Endothelial cell of umbilical vein (primary cell): ENCODE results near the gene ASMTL. TPM values are rescaled to one million over a fixed set of nuclear protein-coding genes. Genes with fewer than 3 reads are reported as not detected.

Experiments
- BruUV-seq: library from RNA; stranded (reverse); fragments of 400-500 nt; replicated peaks from 2 replicates; lab custom pipeline; 2021; lab: Mats Ljungman, UMichigan
- CTCF ChIA-PET: fragments of 300-600, 350-600 bp; sonication (Branson Sonifier 250); formaldehyde crosslinking; loops from one replicate; lab custom pipeline; 2021; ENCODE audit warnings: antibody characterized with exemption, inconsistent platforms; lab: Charles Lee
- POLR2A ChIA-PET: fragments of 300-600, 350-600 bp; sonication (Branson Sonifier 250); formaldehyde crosslinking; loops from one replicate; lab custom pipeline; 2021; ENCODE audit warnings: antibody characterized with exemption, inconsistent platforms; lab: Charles Lee
- DNase-seq: peaks from one replicate; pipeline ENCODE4 v3.0.0-alpha.2; 2011; ENCODE audit warnings: low read depth, low spot score
- FAIRE-seq: peaks from 2 replicates; lab custom pipeline; 2011; peaks lifted over from hg19 to GRCh38; lab: Jason Lieb, UNC
- H2AFZ ChIP-seq: 2 replicates; pipeline ENCODE4 v1.6.0; 2012; ENCODE audit warnings: low read depth, low read length, control low read depth, inconsistent platforms
- H3K27ac ChIP-seq: 2 replicates; pipeline ENCODE4 v1.5.1; 2011; ENCODE audit warnings: low read depth, mild to moderate bottlenecking, control low read depth, low read length, moderate library complexity; ENCODE audit not compliant: insufficient read depth
- H3K27me3 ChIP-seq, 2 experiments: 2 replicates each; pipeline versions ENCODE4 v1.6.0 to v1.6.1; 2011; ENCODE audit warnings: low read length in 2 of 2, mixed read lengths in 1 of 2; ENCODE audit not compliant: control insufficient read depth in 2 of 2, insufficient read depth in 2 of 2
- H3K36me3 ChIP-seq, 2 experiments: 2 replicates in 1 of 2; 3 replicates in 1 of 2; pipeline ENCODE4 v1.5.1; 2011; ENCODE audit warnings: low read length in 2 of 2, mild to moderate bottlenecking in 1 of 2, moderate library complexity in 1 of 2; ENCODE audit not compliant: control insufficient read depth in 2 of 2, insufficient read depth in 2 of 2; ENCODE audit errors: extremely low read depth in 1 of 2
- H3K4me1 ChIP-seq: 3 replicates; pipeline ENCODE4 v1.5.1; 2011; ENCODE audit warnings: mild to moderate bottlenecking, low read length; ENCODE audit not compliant: control insufficient read depth, insufficient read depth; ENCODE audit errors: extremely low read depth
- H3K4me2 ChIP-seq: 2 replicates; pipeline ENCODE4 v1.6.1; 2011; ENCODE audit warnings: low read length, control low read depth, mixed read lengths; ENCODE audit not compliant: insufficient read depth
- H3K4me3 ChIP-seq, 3 experiments: fragments of 200-600 bp in 1 of 3; sonication (generic), shearing (Covaris generic) in 1 of 3; replicated peaks in 1 of 3; 2 replicates each; pipeline ENCODE4 v1.5.1; 2011 to 2016; ENCODE audit warnings: control low read depth in 3 of 3, low read length in 3 of 3, mild to moderate bottlenecking in 2 of 3, inconsistent platforms in 1 of 3, low read depth in 1 of 3, moderate library complexity in 1 of 3; ENCODE audit not compliant: insufficient read depth in 1 of 3
- H3K79me2 ChIP-seq: 2 replicates; pipeline ENCODE4 v1.6.0; 2012; ENCODE audit warnings: low read length, inconsistent platforms; ENCODE audit not compliant: control insufficient read depth, insufficient read depth
- H3K9ac ChIP-seq: replicated peaks from 2 replicates; pipeline ENCODE3; 2011; ENCODE audit warnings: low read length, control low read depth; ENCODE audit not compliant: insufficient read depth; ENCODE audit errors: extremely low read depth
- H3K9me1 ChIP-seq: replicated peaks from 3 replicates; pipeline ENCODE4 v1.6.0; 2011; ENCODE audit warnings: mild to moderate bottlenecking, low read length; ENCODE audit not compliant: control insufficient read depth, insufficient read depth; ENCODE audit errors: extremely low read depth
- H3K9me3 ChIP-seq: replicated peaks from 2 replicates; pipeline ENCODE4 v1.5.1; 2012; ENCODE audit warnings: low read length, inconsistent platforms; ENCODE audit not compliant: control insufficient read depth, insufficient read depth
- H4K20me1 ChIP-seq: replicated peaks from 2 replicates; pipeline ENCODE3; 2011; ENCODE audit warnings: mild to moderate bottlenecking, low read length; ENCODE audit not compliant: control insufficient read depth, insufficient read depth; ENCODE audit errors: extremely low read depth
- EZH2 ChIP-seq: IDR thresholded peaks from 2 replicates; pipeline ENCODE4 v1.6.1; 2012; ENCODE audit warnings: borderline replicate concordance, low read depth, mild to moderate bottlenecking, moderate library complexity, low read length, inconsistent platforms; ENCODE audit not compliant: severe bottlenecking
- FOS ChIP-seq: IDR thresholded peaks from 2 replicates; pipeline ENCODE4 v1.6.1; 2011; ENCODE audit warnings: mild to moderate bottlenecking, low read length, moderate library complexity, borderline replicate concordance; ENCODE audit not compliant: insufficient read depth
- GATA2 ChIP-seq: IDR thresholded peaks from 2 replicates; pipeline ENCODE4 v1.7.0; 2011; ENCODE audit warnings: low read depth, mild to moderate bottlenecking, moderate library complexity, mixed read lengths, low read length; ENCODE audit not compliant: insufficient read length, insufficient read depth
- JUN ChIP-seq: IDR thresholded peaks from 2 replicates; pipeline ENCODE4 v1.6.1; 2011; ENCODE audit warnings: borderline replicate concordance, low read depth; ENCODE audit not compliant: insufficient read length, insufficient read depth
- MYC ChIP-seq: IDR thresholded peaks from one replicate; pipeline ENCODE4 v1.6.1; 2011; ENCODE audit warnings: mild to moderate bottlenecking, low read depth, low read length
- POLR2A ChIP-seq: IDR thresholded peaks from 2 replicates; pipeline ENCODE4 v1.6.1; 2012; ENCODE audit warnings: low read depth, mild to moderate bottlenecking, control low read depth, low read length
- POLR2AphosphoS5 ChIP-seq: IDR thresholded peaks from 2 replicates; pipeline ENCODE4 v1.6.1; 2012; ENCODE audit warnings: low read depth, mild to moderate bottlenecking, control low read depth, low read length, moderate library complexity; ENCODE audit not compliant: insufficient read depth
- dilution Hi-C: fragments of 300-500 bp; cut with MboI; formaldehyde crosslinking; loops from one replicate; pipeline ENCODE4 v1.15.0; 2019; ENCODE audit warnings: low sequenced_read_pairs; ENCODE audit not compliant: extremely low pct_ligation_motif_present
- intact Hi-C: fragments of 100-400 bp; cut with micrococcal nuclease; formaldehyde crosslinking; loops from one replicate; pipeline ENCODE4 v1.10.0; 2022
- polyA plus RNA-seq, 4 experiments: library from polyadenylated mRNA; depleted of rRNA in 3 of 4; stranded (reverse) in 3 of 4; unstranded in 1 of 4; fragments of >200 nt; gene quantifications; 2 replicates each; pipeline versions ENCODE4 v1.2.1 to v1.2.3, GENCODE V29; 2011 to 2012; ENCODE audit warnings: missing spikeins in 1 of 4
- total RNA-seq: library from RNA; stranded (reverse); gene quantifications from 2 replicates; pipeline ENCODE4 v1.2.3, GENCODE V29; 2021
- TF ChIP-seq, protein P1 (sequence below), 2 donors: IDR thresholded peaks; 1 replicate in 1 of 2; 2 replicates in 1 of 2; pipeline ENCODE4 v1.5.1; 2011; ENCODE audit warnings: low read length in 2 of 2, mild to moderate bottlenecking in 2 of 2, moderate library complexity in 2 of 2, control low read depth in 1 of 2, inconsistent platforms in 1 of 2, low read depth in 1 of 2; ENCODE audit not compliant: insufficient read depth in 1 of 2; ENCODE audit errors: extremely low read depth in 1 of 2
- TF ChIP-seq, protein P2 (sequence below): IDR thresholded peaks from 2 replicates; pipeline ENCODE4 v1.6.1; 2011; ENCODE audit not compliant: insufficient read depth, insufficient read length

ASMTL gene
- total and polyA plus RNA-seq, 2 donors (not counting 3 experiments of a cell fraction or from before 2014, with no cell fraction given), result 27.1 to 29.9 TPM

- TF ChIP-seq EZH2, result no peak
- TF ChIP-seq JUN, result no peak
- no peak for TF ChIP-seq POLR2AphosphoS5
- TF ChIP-seq MYC, result no peak
- TF ChIP-seq, protein P1, sequence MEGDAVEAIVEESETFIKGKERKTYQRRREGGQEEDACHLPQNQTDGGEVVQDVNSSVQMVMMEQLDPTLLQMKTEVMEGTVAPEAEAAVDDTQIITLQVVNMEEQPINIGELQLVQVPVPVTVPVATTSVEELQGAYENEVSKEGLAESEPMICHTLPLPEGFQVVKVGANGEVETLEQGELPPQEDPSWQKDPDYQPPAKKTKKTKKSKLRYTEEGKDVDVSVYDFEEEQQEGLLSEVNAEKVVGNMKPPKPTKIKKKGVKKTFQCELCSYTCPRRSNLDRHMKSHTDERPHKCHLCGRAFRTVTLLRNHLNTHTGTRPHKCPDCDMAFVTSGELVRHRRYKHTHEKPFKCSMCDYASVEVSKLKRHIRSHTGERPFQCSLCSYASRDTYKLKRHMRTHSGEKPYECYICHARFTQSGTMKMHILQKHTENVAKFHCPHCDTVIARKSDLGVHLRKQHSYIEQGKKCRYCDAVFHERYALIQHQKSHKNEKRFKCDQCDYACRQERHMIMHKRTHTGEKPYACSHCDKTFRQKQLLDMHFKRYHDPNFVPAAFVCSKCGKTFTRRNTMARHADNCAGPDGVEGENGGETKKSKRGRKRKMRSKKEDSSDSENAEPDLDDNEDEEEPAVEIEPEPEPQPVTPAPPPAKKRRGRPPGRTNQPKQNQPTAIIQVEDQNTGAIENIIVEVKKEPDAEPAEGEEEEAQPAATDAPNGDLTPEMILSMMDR (IDR thresholded peaks at IDR 0.05; ENCODE audit: extremely low read depth in 1 of 2, insufficient read depth in 1 of 2, low read depth in 1 of 2, low read length in 2 of 2), result no peak
- TF ChIP-seq GATA2, result no peak
- TF ChIP-seq POLR2A, result no peak
- TF ChIP-seq FOS, result no peak
- TF ChIP-seq, protein P2, sequence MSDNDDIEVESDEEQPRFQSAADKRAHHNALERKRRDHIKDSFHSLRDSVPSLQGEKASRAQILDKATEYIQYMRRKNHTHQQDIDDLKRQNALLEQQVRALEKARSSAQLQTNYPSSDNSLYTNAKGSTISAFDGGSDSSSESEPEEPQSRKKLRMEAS, result no peak
- Histone ChIP-seq H3K9ac (no peak overlapping the region), H4K20me1 (no peaks in the 10 kb centered on the region), H3K36me3 (no peaks in the 10 kb centered on the region), H3K4me2 (no peak overlapping the region), H2AFZ (no peak overlapping the region), H3K27me3 (no peaks in the 10 kb centered on the region), H3K4me1 (peaks cover 6% of the 10 kb centered on the region), H3K79me2 (no peaks in the 10 kb centered on the region), H3K9me3 (no peaks in the 10 kb centered on the region), H3K27ac (no peak overlapping the region), H3K4me3 (no peak overlapping the region), H3K9me1 (no peaks in the 10 kb centered on the region)
- POLR2A ChIA-PET, result no interaction called here
- BruUV-seq, result no TSS peak
- no peak for DNase-seq
- dilution Hi-C loops (no loop called here), intact Hi-C loops (no loop called here)
- CTCF ChIA-PET, result no interaction called here
- FAIRE-seq, result no peak
These were observed 31.9 kb upstream of the ASMTL start for GRCh38 chrX:1484638-1485019.
